ENCODE results near the gene BRSK2. TPM values are rescaled to one million over a fixed set of nuclear protein-coding genes. Genes with fewer than 3 reads are reported as not detected.
"Not testable (repeated sequence)": the region's sequence is repeated elsewhere in the genome, so short reads cannot be mapped to it uniquely, and the experiment has no call there.

The BRSK2 gene
- total RNA-seq = 1.2 TPM
- polyA plus RNA-seq (ENCODE audit: insufficient read depth, low read depth, low replicate concordance) = 0.43 TPM
- long read RNA-seq, donor 1 = 0 reads
- long read RNA-seq, donor 2 = 0 reads
- long read RNA-seq, donor 3 = 0 reads
- long read RNA-seq, donor 4 = 0 reads
- long read RNA-seq, donor 5 = 0 reads
- long read RNA-seq, donor 6 = 0 reads
- long read RNA-seq, donor 7, partial matches to known transcripts = 0 of 1 reads
- long read RNA-seq, donor 7, other reads (novel, unspliced or antisense) = 1 of 1 reads
- long read RNA-seq, donor 8 = 0 reads
- long read RNA-seq, donor 9 = 0 reads
- long read RNA-seq, donor 10 = 0 reads

- DNase-seq = peak in 2 of 5 donors; percentile 71 to 79
- Histone ChIP-seq H3K4me3 (ENCODE audit: low read length in 3 of 3) (peak within 1 kb of the TSS in 1 of 3 donors; percentile 35), H3K36me3 (ENCODE audit: control insufficient read depth in 2 of 3, insufficient read depth in 3 of 3, low read length in 3 of 3) (no peaks in the 10 kb centered on the region), H3K9me3 (ENCODE audit: control insufficient read depth in 2 of 3, insufficient read depth in 1 of 3, low read length in 3 of 3) (no peaks in the 10 kb centered on the region), H3K27ac (ENCODE audit: low read depth in 2 of 2, low read length in 2 of 2) (no peak within 1 kb of the TSS), H3K9ac (ENCODE audit: low read length in 3 of 3) (no peak within 1 kb of the TSS), H3K27me3 (ENCODE audit: control insufficient read depth, insufficient read depth, low read length) (peaks cover 4% of the 10 kb centered on the region), H3K4me1 (ENCODE audit: control insufficient read depth in 2 of 3, insufficient read depth in 2 of 3, low read depth in 1 of 3, low read length in 3 of 3) (peaks cover 0 to 3% (median 0%) of the 10 kb centered on the region in 3 donors)
- FAIRE-seq = no peak
- intact Hi-C loops (cut with DNase I) = no loop called here
- no peak for TF ChIP-seq CTCF (IDR thresholded peaks at IDR 0.05; ENCODE audit: borderline replicate concordance, extremely low read depth, insufficient read depth)
These were observed at the start of gene BRSK2 for GRCh38 chr11:1389932-1390568. Gene BRSK2, plus strand, starts transcription at chr11:1389934. Its CDS starts 351 bp downstream, at chr11:1390285.

GRCh38 chr11:1340111-1340510 is 49.6 kb upstream of the BRSK2 start:
- peaks cover 0 to 8% (median 7%) of the 10 kb centered on the region in 3 donors for H3K4me1 ChIP-seq (ENCODE audit: control insufficient read depth in 2 of 3, insufficient read depth in 2 of 3, low read depth in 1 of 3, low read length in 3 of 3)
- FAIRE-seq = no peak
- H3K9me3 ChIP-seq (ENCODE audit: control insufficient read depth in 2 of 3, insufficient read depth in 1 of 3, low read length in 3 of 3) = no peaks in the 10 kb centered on the region
- H3K27ac ChIP-seq (ENCODE audit: low read depth in 2 of 2, low read length in 2 of 2) = no peak overlapping the region
- H3K4me3 ChIP-seq (ENCODE audit: low read length in 3 of 3) = no peak overlapping the region
- DNase-seq = no peak
- no peak overlapping the region for H3K9ac ChIP-seq (ENCODE audit: low read length in 3 of 3)
- H3K27me3 ChIP-seq (ENCODE audit: control insufficient read depth, insufficient read depth, low read length) = no peaks in the 10 kb centered on the region
- H3K36me3 ChIP-seq (ENCODE audit: control insufficient read depth in 2 of 3, insufficient read depth in 3 of 3, low read length in 3 of 3) = no peaks in the 10 kb centered on the region
- intact Hi-C loops (cut with DNase I) = no loop called here
- TF ChIP-seq CTCF (IDR thresholded peaks at IDR 0.05; ENCODE audit: borderline replicate concordance, extremely low read depth, insufficient read depth) = no peak

GRCh38 chr11:1341226-1341625 is 48.5 kb upstream of the BRSK2 start:
- intact Hi-C loops (cut with DNase I); DNase-seq: not testable (repeated sequence)

GRCh38 chr11:1341928-1342524 is 47.7 kb upstream of the BRSK2 start:
- Histone ChIP-seq H3K4me1 (ENCODE audit: control insufficient read depth in 2 of 3, insufficient read depth in 2 of 3, low read depth in 1 of 3, low read length in 3 of 3) (no peaks in the 10 kb centered on the region), H3K9ac (ENCODE audit: low read length in 3 of 3) (no peak overlapping the region), H3K4me3 (ENCODE audit: low read length in 3 of 3) (no peak overlapping the region), H3K36me3 (ENCODE audit: control insufficient read depth in 2 of 3, insufficient read depth in 3 of 3, low read length in 3 of 3) (no peaks in the 10 kb centered on the region), H3K9me3 (ENCODE audit: control insufficient read depth in 2 of 3, insufficient read depth in 1 of 3, low read length in 3 of 3) (no peaks in the 10 kb centered on the region), H3K27ac (ENCODE audit: low read depth in 2 of 2, low read length in 2 of 2) (no peak overlapping the region), H3K27me3 (ENCODE audit: control insufficient read depth, insufficient read depth, low read length) (no peaks in the 10 kb centered on the region)
- intact Hi-C loops (cut with DNase I) = no loop called here
- DNase-seq = peak in 1 of 5 donors; percentile 19
- TF ChIP-seq CTCF (IDR thresholded peaks at IDR 0.05; ENCODE audit: borderline replicate concordance, extremely low read depth, insufficient read depth) = no peak
- no peak for FAIRE-seq

More at GRCh38 chr11:1341226-1341625, 48.5 kb upstream of the BRSK2 start:
- H3K27me3 ChIP-seq (ENCODE audit: control insufficient read depth, insufficient read depth, low read length); H3K36me3 ChIP-seq (ENCODE audit: control insufficient read depth in 2 of 3, insufficient read depth in 3 of 3, low read length in 3 of 3); H3K4me1 ChIP-seq (ENCODE audit: control insufficient read depth in 2 of 3, insufficient read depth in 2 of 3, low read depth in 1 of 3, low read length in 3 of 3); H3K9ac ChIP-seq (ENCODE audit: low read length in 3 of 3); FAIRE-seq; H3K27ac ChIP-seq (ENCODE audit: low read depth in 2 of 2, low read length in 2 of 2); H3K4me3 ChIP-seq (ENCODE audit: low read length in 3 of 3); H3K9me3 ChIP-seq (ENCODE audit: control insufficient read depth in 2 of 3, insufficient read depth in 1 of 3, low read length in 3 of 3): not testable (repeated sequence)
